Liver (tissue), 9 donors: ENCODE data around the gene LDB2. TPM values are rescaled to one million over a fixed set of nuclear protein-coding genes. Genes with fewer than 3 reads are reported as not detected.

Experiments used
- DNase-seq: peaks from one replicate; pipeline ENCODE4 v3.0.0-alpha.2; 2017; ENCODE audit warnings: low spot score
- H3K27ac ChIP-seq, 2 donors: one replicate each; pipeline ENCODE4 v1.7.0; 2013; ENCODE audit warnings: inconsistent platforms in 2 of 2, low read length in 2 of 2, control low read depth in 1 of 2, low read depth in 1 of 2, mild to moderate bottlenecking in 1 of 2
- H3K27me3 ChIP-seq, 4 donors: one replicate each; pipeline versions ENCODE4 v1.6.1 to v1.7.0; 2013; ENCODE audit warnings: low read length in 3 of 4, inconsistent platforms in 1 of 4, mild to moderate bottlenecking in 1 of 4, moderate library complexity in 1 of 4; ENCODE audit not compliant: control insufficient read depth in 4 of 4, insufficient read depth in 4 of 4
- H3K36me3 ChIP-seq, 4 donors: one replicate each; pipeline versions ENCODE4 v1.6.1 to v1.7.0; 2013; ENCODE audit warnings: low read length in 3 of 4, mild to moderate bottlenecking in 3 of 4, low read depth in 1 of 4, moderate library complexity in 1 of 4; ENCODE audit not compliant: control insufficient read depth in 4 of 4, insufficient read depth in 3 of 4
- H3K4me1 ChIP-seq, 4 donors: one replicate each; pipeline versions ENCODE4 v1.6.1 to v1.7.0; 2013; ENCODE audit warnings: low read length in 3 of 4, mild to moderate bottlenecking in 3 of 4, moderate library complexity in 1 of 4; ENCODE audit not compliant: control insufficient read depth in 4 of 4, insufficient read depth in 4 of 4
- H3K4me3 ChIP-seq, 3 donors: one replicate each; pipeline versions ENCODE4 v1.6.1 to v1.7.0; 2013; ENCODE audit warnings: low read length in 3 of 3, control low read depth in 1 of 3, low read depth in 1 of 3, mild to moderate bottlenecking in 1 of 3
- H3K9ac ChIP-seq, 2 donors: one replicate each; pipeline ENCODE4 v1.7.0; 2013; ENCODE audit warnings: low read length in 2 of 2, mild to moderate bottlenecking in 2 of 2, moderate library complexity in 2 of 2, control low read depth in 1 of 2, low read depth in 1 of 2
- H3K9me3 ChIP-seq, 4 donors: one replicate each; pipeline versions ENCODE4 v1.6.1 to v1.7.0; 2013; ENCODE audit warnings: low read length in 3 of 4; ENCODE audit not compliant: control insufficient read depth in 4 of 4
- CTCF ChIP-seq: fragments of 150-350 bp; IDR thresholded peaks from 2 replicates; pipeline ENCODE4 v1.5.1; 2017; ENCODE audit warnings: improper control_type of control experiment, low read depth, low read length; ENCODE audit not compliant: missing input control
- EGR1 ChIP-seq, 2 donors: IDR thresholded peaks; 2 replicates each; pipeline ENCODE4 v1.6.1; 2016 to 2018; ENCODE audit warnings: antibody characterized with exemption in 2 of 2, low read depth in 2 of 2
- FOXA1 ChIP-seq: IDR thresholded peaks from 2 replicates; pipeline ENCODE4 v1.6.1; 2016; ENCODE audit warnings: antibody characterized with exemption
- FOXA2 ChIP-seq: IDR thresholded peaks from 2 replicates; pipeline ENCODE4 v1.6.1; 2016; ENCODE audit warnings: antibody characterized with exemption
- GABPA ChIP-seq, 2 donors: IDR thresholded peaks in 1 of 2; conservative IDR thresholded peaks in 1 of 2; 2 replicates each; pipeline ENCODE4 v1.6.1; 2016; ENCODE audit warnings: antibody characterized with exemption in 2 of 2, mild to moderate bottlenecking in 1 of 2, moderate library complexity in 1 of 2
- HNF4A ChIP-seq, 2 donors: conservative IDR thresholded peaks; 2 replicates each; pipeline ENCODE4 v1.6.1; 2016; ENCODE audit warnings: antibody characterized with exemption in 2 of 2, mild to moderate bottlenecking in 2 of 2
- HNF4G ChIP-seq: IDR thresholded peaks from 2 replicates; pipeline ENCODE4 v1.6.1; 2016; ENCODE audit warnings: antibody characterized with exemption
- JUND ChIP-seq, 2 donors: IDR thresholded peaks; 2 replicates each; pipeline ENCODE4 v1.6.1; 2016; ENCODE audit warnings: antibody characterized with exemption in 2 of 2
- NR2F2 ChIP-seq: IDR thresholded peaks from 2 replicates; pipeline ENCODE4 v1.6.1; 2016; ENCODE audit warnings: antibody characterized with exemption
- RAD21 ChIP-seq, 2 donors: IDR thresholded peaks; 2 replicates each; pipeline ENCODE4 v1.6.1; 2016; ENCODE audit warnings: antibody characterized with exemption in 2 of 2, mild to moderate bottlenecking in 2 of 2
- RXRA ChIP-seq, 2 donors: IDR thresholded peaks; 2 replicates each; pipeline ENCODE4 v1.6.1; 2017 to 2018; ENCODE audit warnings: antibody characterized with exemption in 2 of 2, mild to moderate bottlenecking in 1 of 2
- SP1 ChIP-seq: IDR thresholded peaks from 2 replicates; pipeline ENCODE4 v1.6.1; 2018; ENCODE audit warnings: antibody characterized with exemption, mild to moderate bottlenecking
- YY1 ChIP-seq: IDR thresholded peaks from 2 replicates; pipeline ENCODE4 v1.6.1; 2016; ENCODE audit warnings: antibody characterized with exemption, mild to moderate bottlenecking
- ZBTB33 ChIP-seq: IDR thresholded peaks from 2 replicates; pipeline ENCODE4 v1.6.1; 2016; ENCODE audit warnings: antibody characterized with exemption
- WGBS: extraction: QIAGEN DNeasy Blood & Tissue Kit; methylation state at CpG from one replicate; pipeline ENCODE4 v1.1.7; 2013; 5-methylcytosine and 5-hydroxymethylcytosine counted together
- polyA plus RNA-seq, 2 donors: library from polyadenylated mRNA; stranded (reverse) in 1 of 2; unstranded in 1 of 2; fragments of 200-250 nt in 1 of 2; fragments of >200 nt in 1 of 2; fragmentation: Nextera tagmentation in 1 of 2; extraction: Ambion mirVana in 1 of 2; gene quantifications; one replicate each; pipeline versions ENCODE4 v1.2.1 to v1.2.3, GENCODE V29; 2013 to 2015
- total RNA-seq, 2 donors: library from RNA; depleted of rRNA; stranded (reverse); fragments of >200 nt; gene quantifications; one replicate each; pipeline ENCODE4 v1.2.3, GENCODE V29; 2014
- TF ChIP-seq, protein P1 (sequence below): IDR thresholded peaks from 2 replicates; pipeline ENCODE4 v1.6.1; 2016; ENCODE audit warnings: antibody characterized with exemption, mild to moderate bottlenecking
- TF ChIP-seq, protein P2 (sequence below): IDR thresholded peaks from 2 replicates; pipeline ENCODE4 v1.6.1; 2016; ENCODE audit warnings: antibody characterized with exemption
- donor health status: healthy.
- donor health status: healthy.
- donor health status: healthy.
- donor health status: healthy.
- donor health status: healthy.

Gene LDB2
- total and polyA plus RNA-seq, 4 donors = 7.4 to 31.9 (median 16.8) TPM

DNA sequence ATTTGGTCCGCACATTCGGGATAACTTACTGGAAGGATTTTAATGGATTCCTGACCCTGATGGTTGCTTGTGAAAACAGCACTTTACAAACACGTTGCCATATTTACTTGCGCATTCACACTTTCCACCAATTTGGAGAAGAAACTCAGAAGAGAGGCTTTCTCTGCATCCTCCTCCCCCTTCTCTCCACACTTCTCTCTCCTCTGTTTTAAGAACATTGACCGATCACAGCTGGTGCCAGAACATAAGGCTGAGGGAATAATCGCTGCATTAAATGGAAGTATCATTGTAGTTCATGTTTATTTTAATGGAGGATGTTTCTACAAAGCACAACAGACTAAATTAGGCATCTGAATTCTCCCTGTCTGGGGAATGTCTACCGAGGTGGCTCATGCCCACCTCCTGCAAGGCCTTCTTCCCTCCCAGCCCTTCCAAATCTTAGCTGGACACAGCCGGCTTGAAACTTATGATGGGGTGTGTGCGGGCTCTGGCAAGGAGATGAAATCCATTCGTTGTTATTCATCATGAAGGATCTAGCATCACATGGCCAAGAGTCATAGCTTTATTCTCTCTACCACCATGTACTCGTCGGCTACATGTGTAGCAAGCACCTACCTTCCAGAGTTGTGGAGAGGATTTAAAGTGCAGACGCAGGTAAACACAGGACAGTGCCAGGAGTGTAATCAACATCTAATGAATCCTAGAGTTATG lies 204.1 kb downstream of the LDB2 start:
- H3K9me3 ChIP-seq = no peaks in the 10 kb centered on the region
- WGBS = 71% methylated on average over 13 of the region's 13 CpGs
- no peaks in the 10 kb centered on the region for H3K36me3 ChIP-seq
- H3K27me3 ChIP-seq = no peaks in the 10 kb centered on the region
- H3K4me1 ChIP-seq = no peaks in the 10 kb centered on the region
- H3K4me3 ChIP-seq = no peak overlapping the region
- DNase-seq = no peak
- TF ChIP-seq, protein P1, sequence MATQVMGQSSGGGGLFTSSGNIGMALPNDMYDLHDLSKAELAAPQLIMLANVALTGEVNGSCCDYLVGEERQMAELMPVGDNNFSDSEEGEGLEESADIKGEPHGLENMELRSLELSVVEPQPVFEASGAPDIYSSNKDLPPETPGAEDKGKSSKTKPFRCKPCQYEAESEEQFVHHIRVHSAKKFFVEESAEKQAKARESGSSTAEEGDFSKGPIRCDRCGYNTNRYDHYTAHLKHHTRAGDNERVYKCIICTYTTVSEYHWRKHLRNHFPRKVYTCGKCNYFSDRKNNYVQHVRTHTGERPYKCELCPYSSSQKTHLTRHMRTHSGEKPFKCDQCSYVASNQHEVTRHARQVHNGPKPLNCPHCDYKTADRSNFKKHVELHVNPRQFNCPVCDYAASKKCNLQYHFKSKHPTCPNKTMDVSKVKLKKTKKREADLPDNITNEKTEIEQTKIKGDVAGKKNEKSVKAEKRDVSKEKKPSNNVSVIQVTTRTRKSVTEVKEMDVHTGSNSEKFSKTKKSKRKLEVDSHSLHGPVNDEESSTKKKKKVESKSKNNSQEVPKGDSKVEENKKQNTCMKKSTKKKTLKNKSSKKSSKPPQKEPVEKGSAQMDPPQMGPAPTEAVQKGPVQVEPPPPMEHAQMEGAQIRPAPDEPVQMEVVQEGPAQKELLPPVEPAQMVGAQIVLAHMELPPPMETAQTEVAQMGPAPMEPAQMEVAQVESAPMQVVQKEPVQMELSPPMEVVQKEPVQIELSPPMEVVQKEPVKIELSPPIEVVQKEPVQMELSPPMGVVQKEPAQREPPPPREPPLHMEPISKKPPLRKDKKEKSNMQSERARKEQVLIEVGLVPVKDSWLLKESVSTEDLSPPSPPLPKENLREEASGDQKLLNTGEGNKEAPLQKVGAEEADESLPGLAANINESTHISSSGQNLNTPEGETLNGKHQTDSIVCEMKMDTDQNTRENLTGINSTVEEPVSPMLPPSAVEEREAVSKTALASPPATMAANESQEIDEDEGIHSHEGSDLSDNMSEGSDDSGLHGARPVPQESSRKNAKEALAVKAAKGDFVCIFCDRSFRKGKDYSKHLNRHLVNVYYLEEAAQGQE = no peak
- no peak overlapping the region for H3K27ac ChIP-seq
- H3K9ac ChIP-seq = no peak overlapping the region

- H3K27ac ChIP-seq = no peak overlapping the region
- H3K9ac ChIP-seq = no peak overlapping the region
- TF ChIP-seq ZBTB33 (no peak), YY1 (no peak), RAD21 (IDR thresholded peaks at IDR 0.05) (no peak)
- no peaks in the 10 kb centered on the region for H3K9me3 ChIP-seq
- no peak for DNase-seq
- H3K4me1 ChIP-seq = no peaks in the 10 kb centered on the region
- H3K36me3 ChIP-seq = no peaks in the 10 kb centered on the region
- WGBS = 85% methylated on average over 3 of the region's 3 CpGs
- no peak overlapping the region for H3K4me3 ChIP-seq
- H3K27me3 ChIP-seq = no peaks in the 10 kb centered on the region
Measured at GRCh38 chr4:16693641-16694040, 204.8 kb downstream of the LDB2 start.

GRCh38 chr4:16692961-16693506 lies 205.4 kb downstream of the LDB2 start:
- H3K9ac ChIP-seq = no peak overlapping the region
- H3K9me3 ChIP-seq = no peaks in the 10 kb centered on the region
- WGBS = 79% methylated on average over 9 of the region's 9 CpGs
- no peaks in the 10 kb centered on the region for H3K36me3 ChIP-seq
- DNase-seq = no peak
- H3K4me3 ChIP-seq = no peak overlapping the region
- TF ChIP-seq EGR1 (IDR thresholded peaks at IDR 0.05; ENCODE audit: low read depth in 2 of 2) = no peak
- TF ChIP-seq GABPA (IDR thresholded peaks at IDR 0.05 in 1 of 2, conservative IDR thresholded peaks at IDR 0.05 in 1 of 2) = no peak
- no peak for TF ChIP-seq CTCF
- TF ChIP-seq JUND (IDR thresholded peaks at IDR 0.05) = no peak
- no peak for TF ChIP-seq RAD21 (IDR thresholded peaks at IDR 0.05)
- TF ChIP-seq, protein P2, sequence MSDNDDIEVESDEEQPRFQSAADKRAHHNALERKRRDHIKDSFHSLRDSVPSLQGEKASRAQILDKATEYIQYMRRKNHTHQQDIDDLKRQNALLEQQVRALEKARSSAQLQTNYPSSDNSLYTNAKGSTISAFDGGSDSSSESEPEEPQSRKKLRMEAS = no peak
- no peak for TF ChIP-seq NR2F2
- TF ChIP-seq HNF4A (conservative IDR thresholded peaks at IDR 0.05) = no peak
- no peak for TF ChIP-seq ZBTB33
- no peak for TF ChIP-seq FOXA2
- TF ChIP-seq HNF4G = no peak
- TF ChIP-seq SP1 = no peak
- TF ChIP-seq RXRA (IDR thresholded peaks at IDR 0.05) = no peak
- TF ChIP-seq YY1 = no peak
- TF ChIP-seq FOXA1 = no peak
- no peaks in the 10 kb centered on the region for H3K4me1 ChIP-seq
- H3K27ac ChIP-seq = no peak overlapping the region
- no peaks in the 10 kb centered on the region for H3K27me3 ChIP-seq
